GM19455 (cell line): ENCODE measurements around the gene OPN3.

Experiments used
- ATAC-seq: cut with Tn5 transposase; IDR thresholded peaks from one replicate; pipeline ENCODE4 v1.9.1; 2021; ENCODE audit not compliant: unreplicated experiment

OPN3 gene

GRCh38 chr1:241622669-241623068 lies 17.5 kb downstream of the OPN3 start:
- no peak for ATAC-seq

DNA sequence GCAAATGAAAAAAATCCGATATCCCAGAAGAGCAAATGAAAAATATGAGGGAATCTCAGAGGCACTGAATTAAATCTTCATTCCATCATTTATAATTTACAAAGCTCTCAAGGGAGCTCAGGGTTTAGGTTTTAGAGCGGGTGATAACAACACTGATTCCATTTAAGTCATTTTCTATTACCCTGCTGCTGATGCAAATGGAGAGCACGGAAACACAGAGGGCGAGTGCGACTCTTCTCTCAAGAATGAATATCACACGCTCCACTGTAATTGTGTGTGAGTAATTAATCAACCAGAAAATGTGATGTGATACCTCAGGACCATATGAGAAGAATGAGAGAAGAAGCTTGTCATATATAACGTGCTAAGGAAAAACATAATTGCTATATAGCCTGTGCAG lies 22.7 kb downstream of the OPN3 start:
- no peak for ATAC-seq

DNA sequence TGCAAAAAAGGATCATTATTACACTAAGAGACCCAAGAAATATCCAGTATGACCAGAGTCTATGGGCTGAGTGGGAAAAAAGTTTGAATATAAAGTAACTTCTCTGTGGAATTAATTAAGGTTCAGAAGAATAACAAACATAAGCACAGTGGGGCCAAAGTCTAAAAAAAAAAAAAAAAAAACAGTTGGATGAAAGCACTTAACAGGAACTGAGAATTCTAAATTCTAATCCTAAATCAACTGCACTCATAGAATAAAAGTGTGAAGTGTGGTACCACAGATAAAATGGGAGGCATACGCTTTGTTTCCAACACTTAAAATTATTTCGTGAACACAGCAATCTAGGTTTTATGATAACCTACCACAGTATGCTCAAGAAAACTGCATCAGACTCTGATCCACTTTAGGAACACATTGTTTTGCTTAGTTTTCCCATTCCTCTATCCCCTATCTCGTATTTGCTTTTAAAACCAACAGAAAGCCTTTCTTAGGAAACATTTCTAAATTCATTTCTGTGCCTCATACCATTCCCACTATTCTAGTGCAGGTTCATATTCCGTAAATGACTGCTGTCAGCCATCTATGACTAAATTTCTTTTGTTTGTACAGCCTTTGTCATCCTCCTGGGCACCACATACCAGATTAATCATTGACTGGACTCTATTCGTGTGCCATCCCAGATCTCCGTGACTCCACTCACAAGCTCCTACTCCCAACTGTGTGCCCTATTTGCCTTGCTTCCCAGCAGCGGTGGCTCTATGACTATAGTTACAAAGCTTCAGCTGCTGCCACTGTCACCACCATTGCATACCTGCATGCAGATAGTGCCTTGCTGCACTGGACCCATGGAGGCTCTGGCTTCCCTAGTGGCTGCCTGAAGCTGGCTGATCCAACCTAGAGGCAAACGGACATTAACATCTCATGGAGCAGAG lies 24.9 kb downstream of the OPN3 start:
- ATAC-seq = no peak

DNA sequence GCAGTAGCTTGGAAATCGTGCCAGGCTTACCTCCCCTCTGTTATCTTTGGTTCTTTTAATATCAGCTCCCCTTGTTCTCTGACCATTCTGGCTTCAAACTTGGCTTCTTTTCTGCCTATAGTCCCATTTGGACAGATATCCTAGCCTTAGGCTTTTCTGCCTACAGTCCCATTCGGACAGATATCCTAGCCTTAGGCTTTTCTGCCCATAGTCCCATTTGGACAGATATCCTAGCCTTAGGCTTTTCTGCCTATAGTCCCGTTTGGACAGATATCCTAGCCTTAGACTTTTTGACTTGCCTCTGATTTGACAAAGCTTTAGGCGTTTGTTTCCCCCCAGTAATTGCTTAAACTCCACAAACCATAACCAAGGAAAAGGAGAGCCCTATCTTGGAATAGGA lies 25.6 kb downstream of the OPN3 start:
- ATAC-seq = no peak

GRCh38 chr1:241614144-241614543 lies 26.0 kb downstream of the OPN3 start:
- ATAC-seq = no peak

DNA sequence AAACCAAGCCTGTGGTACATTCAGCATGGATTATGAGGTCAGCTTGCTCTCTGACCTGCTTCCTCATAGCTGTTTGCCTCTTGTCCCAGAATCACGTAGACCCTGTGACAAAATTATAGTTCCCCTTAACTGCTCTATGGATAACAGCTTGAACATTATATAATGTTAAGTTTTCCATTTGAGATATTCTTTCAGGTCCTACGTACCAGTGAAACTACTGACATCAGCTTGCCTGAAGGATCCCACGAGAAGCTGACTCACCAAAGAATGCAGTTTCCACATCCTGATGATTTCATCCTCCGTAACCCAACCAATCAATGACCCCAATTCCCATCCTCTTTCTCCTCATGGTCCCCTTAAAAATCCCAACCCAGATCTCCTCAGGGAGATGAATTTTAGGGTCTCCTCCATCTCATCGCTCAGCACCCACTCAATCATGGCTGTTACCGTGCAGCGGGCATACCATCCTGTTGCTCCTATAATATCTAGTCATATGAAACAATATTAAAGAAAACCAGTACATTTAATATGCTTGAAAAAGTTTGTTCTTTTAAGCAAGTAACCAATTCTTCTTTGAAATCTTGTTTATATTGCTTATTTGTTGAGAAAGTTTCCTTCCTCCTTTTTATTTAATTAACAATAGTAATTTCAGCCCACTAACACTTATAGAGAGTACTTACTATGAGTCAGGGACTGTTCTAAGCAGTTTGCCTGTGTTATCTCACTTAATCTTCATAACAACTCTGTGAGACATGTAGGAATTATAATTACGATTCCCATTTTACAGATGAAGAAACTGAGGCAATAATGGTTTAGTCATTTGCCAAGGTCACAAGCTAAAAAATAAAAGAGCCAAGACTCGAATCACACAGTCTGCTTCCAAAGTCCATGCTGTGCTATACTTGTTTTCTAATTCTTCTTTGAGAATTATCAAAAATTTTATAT lies 27.4 kb downstream of the OPN3 start:
- no peak for ATAC-seq

- ATAC-seq = no peak
Measured at GRCh38 chr1:241611736-241612135, 28.4 kb downstream of the OPN3 start.

DNA sequence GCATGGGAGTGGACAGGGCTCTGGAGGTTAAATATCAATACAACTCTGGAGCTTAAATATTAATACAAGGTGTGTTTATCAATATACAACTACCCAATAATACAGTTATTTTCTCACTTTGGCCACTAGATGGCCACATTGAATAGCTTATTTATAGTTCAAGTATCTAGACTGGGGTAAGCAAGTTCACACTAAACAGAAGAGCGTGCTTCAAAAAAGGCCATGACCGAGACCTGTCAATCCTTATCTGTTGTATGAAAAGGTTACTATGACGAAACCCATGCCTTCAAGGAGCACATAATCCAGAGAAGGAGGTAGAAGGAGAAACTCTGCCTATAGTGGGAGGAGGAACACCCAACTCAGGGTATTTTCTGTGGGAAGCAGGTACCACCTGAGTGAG lies 29.1 kb downstream of the OPN3 start:
- peak; percentile 93 for ATAC-seq

DNA sequence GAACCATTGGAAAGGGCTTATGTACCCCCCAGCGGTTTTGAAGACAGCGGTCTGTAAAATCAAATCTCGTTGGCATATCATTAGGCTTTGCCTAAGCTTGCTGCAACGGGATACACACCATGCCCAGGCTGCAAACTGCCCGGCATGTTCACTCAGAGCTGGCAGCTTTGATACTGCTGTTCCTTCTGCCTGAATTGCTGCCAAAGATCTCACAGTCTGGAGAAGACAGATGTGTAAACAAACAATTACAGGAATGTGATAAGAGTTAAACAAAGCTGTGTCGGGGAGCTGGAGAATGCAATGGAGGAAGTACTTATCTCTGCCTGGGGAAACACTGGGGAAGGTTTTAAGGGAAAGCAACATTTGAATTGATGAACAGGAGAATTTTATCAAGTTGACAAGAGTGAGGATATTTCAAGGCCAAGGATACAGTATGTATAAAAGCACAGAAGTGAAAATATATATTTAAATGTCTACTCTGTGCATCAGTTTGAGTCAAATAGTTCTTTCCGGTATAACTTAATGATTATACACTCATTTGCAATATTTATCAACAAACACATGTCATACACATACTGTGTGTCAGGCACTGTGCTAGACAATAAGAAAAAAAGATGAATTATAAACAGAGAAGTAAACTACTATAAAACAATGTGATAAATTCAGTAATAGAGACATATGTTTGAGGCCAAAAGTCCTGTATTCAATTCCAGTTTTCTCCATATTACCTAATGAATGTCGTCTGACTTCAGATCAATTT lies 29.9 kb downstream of the OPN3 start:
- no peak for ATAC-seq

DNA sequence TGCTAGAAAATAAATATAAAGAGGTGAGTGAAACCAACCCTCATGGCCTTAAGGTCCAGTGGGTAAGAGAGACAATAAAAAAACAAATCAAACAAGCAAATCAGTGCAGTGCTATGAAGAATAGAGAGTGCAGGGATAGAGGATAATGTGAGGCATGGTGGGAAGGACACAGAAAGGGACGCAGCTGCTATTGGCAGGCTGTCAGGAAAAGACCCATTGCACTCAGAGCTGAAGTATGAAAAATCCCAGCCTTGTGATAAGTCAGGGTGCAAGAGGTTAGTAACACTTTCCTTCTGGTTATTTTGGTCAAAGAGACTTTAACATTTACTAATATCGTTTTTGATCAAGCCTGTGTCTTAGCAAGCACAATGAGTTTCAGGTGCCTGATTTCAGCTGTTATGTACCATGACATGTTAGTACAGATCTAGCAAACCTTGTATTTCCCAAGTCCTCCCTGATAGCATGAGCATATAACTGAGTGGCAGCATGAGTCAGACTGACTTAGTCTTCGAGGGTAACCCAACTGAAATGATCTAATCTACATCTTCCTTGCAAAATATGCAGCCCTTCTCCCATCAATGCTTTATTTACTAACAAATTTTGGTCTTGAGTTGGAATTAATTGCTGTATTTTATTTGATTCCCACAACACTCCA lies 31.7 kb downstream of the OPN3 start:
- ATAC-seq = no peak

- ATAC-seq = no peak
Measured at GRCh38 chr1:241607497-241607896, 32.7 kb downstream of the OPN3 start.

DNA sequence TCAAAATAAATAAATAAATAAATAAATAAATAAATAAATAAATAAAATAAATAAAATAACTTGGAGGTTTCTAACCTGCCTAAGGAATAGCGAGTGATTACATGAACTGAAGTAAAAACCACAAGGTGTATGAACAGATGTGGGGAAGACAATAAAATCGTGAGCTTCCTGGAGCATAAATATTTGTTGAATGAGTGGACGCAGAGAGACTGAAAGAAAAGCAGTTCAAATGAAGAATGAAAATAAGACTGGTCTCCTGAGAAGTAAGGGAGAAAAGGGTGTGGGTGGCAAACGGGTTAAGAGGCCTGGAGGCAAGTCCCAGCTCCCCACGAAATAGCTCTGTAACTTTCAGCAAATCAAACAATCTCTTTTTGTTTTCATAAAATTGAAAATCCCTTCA lies 33.6 kb downstream of the OPN3 start:
- ATAC-seq = no peak

DNA sequence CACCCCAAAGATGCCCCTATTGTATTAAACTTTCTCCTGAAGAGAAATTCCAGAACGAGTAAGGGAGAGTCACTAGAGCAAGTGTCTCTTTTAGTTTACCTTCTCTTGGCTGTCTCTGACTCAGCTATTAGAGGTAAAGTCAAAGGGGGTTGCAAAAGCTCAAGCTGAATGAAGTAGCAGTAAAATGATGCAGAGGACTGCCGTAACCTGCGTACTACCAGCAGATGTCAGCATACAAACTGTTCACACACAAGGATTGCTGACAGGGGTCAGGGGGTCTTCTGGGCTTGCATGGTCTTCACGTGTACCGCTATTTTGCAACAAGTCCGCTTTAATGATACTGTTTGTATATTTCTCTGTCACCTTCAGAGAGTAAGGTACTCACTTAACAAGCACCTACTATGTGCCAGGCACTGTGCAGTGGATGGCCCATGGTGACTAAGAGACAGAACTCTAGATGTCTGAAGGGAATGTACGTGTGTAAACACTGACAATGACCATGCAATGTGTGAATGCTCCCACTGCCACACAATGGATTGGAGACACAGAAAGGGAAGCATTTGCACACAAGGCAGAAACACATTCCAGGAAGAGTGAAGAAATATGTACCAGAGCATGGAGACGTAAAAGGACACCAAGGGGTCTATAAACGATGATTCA lies 34.9 kb downstream of the OPN3 start:
- no peak for ATAC-seq

GRCh38 chr1:241603731-241604245 lies 36.4 kb downstream of the OPN3 start:
- no peak for ATAC-seq

DNA sequence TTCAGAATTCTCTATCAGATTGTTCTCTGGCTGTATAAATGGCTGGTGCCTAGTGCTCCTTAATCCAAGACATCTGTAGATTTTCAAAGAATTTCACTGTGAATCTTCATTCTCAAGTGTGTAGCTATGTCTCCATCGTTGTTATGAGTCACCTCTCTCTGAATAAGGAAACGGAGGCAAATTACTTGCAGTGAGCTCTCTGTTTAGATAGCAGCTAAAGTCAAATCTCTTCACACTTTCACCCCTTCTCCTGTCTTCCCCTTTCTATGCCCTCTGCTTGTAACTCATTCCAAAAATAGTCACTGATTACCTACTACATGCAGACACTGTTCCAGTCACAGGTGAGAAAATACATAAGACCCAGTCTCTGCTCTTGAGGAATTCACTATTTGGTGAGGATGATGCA lies 39.7 kb downstream of the OPN3 start:
- ATAC-seq = peak; percentile 65

DNA sequence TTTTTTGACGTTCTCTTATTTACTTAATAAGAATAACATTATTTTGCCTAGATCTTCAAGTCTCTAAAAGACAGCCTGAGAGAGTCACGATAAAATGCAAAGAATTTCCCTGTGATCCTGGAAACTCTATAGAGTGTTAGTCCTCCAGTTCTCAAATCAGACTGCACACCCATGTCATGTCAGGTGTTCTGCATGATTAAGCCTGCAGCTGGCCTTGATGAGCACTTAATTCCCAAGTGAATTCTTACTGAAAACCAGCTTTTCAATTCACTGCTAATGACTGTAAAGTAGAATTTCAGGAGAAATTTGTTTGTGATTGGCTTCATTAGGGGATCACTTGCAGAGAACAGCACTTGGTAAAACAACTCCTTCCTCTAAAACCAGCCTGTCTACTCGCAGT lies 41.9 kb downstream of the OPN3 start:
- ATAC-seq = no peak

DNA sequence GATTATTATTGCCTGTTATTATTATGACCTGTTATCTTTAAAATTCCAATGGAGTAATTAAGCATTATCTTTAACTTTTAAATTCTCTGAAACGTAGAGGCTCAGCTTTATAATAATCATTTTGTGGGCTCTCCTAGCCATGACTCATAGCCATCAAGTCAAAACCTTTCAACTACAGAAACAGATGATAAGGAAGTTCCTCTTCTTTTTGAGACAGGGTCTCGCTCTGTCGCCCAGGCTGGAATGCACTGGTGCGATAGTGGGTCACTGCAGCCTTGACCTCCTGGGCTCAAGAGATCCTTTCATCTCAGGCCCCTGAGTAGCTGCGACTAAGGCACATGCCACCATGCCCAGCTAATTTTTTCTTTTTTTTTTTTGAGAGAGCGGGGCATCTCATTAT lies 43.5 kb downstream of the OPN3 start:
- ATAC-seq = no peak

GRCh38 chr1:241593186-241593585 lies 47.0 kb downstream of the OPN3 start:
- ATAC-seq = no peak

GRCh38 chr1:241592273-241592958 lies 47.8 kb downstream of the OPN3 start:
- ATAC-seq = peak; percentile 52
